HG02938 (cell line): ENCODE measurements around the gene MCC.

Source experiments
- ATAC-seq: cut with Tn5 transposase; IDR thresholded peaks from one replicate; pipeline ENCODE4 v1.9.1; 2021; ENCODE audit warnings: mild to moderate bottlenecking, moderate library complexity; ENCODE audit not compliant: unreplicated experiment

Gene MCC

GRCh38 chr5:113124265-113124664, 364.0 kb downstream of the MCC start:
- ATAC-seq: no peak

- ATAC-seq: no peak
These were observed 364.6 kb downstream of the MCC start for GRCh38 chr5:113123618-113124017.

- no peak for ATAC-seq
These were observed 366.2 kb downstream of the MCC start for GRCh38 chr5:113122053-113122452.

GRCh38 chr5:113119246-113119924, 368.9 kb downstream of the MCC start:
- ATAC-seq: no peak

DNA sequence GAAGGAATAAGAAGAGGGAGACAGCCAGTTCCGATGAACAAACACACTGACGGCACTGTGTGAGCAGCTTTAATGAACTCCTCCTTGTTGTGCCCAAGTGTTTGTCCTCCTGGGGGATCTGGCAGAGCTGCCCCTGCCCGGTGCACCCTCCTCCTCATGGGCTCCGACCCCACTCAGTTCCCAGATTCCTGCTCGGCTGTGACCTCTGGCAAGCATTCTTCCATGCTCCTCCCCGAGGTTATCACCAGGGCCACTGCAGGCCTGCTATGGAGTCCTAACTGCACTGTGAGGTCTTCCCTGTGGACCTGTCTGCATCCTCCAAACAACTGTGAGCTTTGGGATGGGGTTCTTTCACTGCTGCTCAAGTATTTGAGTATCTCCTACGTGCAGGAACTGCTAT, 369.5 kb downstream of the MCC start:
- no peak for ATAC-seq

- ATAC-seq: no peak
These were observed 370.0 kb downstream of the MCC start for GRCh38 chr5:113118298-113118697.

DNA sequence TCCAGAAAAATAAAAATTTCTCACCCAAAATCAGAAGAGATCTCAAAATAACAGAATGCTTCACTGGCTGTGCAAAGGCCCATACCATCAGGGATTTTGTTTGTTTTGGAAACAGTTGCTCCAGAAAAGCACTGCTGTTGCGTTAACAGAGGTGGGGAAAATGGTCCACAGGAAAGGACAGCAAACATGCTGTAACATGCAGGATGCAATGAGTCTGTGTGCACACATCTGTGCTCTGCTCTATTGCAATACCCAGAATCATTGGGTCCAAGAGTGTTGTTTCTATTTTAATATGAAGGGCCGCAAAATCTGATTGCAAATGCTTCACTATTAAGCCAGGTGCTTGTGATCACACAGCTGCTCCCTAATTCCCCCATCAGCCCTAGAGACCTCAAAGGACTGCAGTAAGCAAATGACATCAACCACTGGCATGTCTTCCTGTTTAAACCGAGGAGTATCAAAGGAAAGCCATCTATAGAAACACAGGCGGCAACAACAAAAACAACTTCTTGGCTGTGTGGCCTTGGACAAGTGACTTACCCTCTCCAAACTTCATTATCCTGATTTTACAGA, 370.6 kb downstream of the MCC start:
- ATAC-seq: no peak

DNA sequence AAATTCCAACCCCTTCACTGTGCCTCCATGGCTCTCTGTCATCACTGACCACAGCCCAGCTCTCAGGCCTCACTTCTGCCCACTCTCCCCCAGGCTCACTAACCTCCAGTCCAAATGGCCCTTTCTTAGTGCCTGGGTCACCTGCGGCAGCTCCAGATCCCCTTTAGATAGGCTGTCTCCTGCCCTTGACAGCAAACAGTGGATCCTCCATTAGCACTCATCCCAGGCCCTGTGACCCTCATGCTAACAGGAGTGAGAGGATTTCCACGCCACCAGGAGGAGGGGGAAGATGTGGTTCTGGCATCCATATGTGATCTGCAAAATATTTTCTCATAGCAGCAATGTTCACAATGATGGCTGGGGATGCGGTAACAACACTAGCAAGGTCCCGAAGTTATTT, 372.3 kb downstream of the MCC start:
- no peak for ATAC-seq

DNA sequence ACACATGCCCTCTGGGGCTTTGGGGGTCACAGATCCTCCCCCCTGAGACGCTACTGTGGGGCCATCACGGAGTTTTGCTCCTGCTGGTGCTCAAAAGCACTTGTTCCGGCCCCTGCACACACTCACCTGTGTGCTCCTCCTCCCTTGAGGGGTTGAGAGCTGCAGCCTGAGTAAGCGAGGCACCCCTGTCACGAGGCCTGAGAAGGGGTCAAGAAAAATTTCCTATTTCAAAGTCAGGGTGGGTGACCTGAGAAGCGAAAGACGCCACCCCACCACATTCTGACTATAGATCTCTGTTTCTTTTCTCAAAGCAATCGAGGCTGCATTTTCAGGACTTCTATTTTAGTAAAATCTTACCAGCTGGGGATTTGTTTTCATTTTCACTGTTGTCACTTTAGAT, 373.2 kb downstream of the MCC start:
- ATAC-seq: peak; percentile 50

DNA sequence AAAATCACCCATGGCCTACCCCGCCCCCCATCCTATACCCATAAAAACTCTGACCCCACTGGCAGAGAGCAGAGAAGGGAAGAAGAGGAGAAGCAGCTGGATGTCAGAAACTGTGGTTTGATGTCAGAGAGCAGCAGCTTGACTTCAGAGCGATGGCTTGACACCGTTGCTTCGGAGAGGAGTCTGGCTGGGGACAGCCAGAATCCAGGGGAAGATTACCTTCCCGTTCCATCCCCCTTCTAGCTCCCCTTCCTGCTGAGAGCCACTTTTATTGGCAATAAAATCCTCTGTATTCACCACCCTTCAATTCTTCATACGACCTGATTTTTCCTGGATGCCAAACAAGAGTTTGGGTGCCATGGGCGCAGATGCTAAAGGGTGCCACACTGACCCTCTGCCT, 373.7 kb downstream of the MCC start:
- ATAC-seq: no peak

DNA sequence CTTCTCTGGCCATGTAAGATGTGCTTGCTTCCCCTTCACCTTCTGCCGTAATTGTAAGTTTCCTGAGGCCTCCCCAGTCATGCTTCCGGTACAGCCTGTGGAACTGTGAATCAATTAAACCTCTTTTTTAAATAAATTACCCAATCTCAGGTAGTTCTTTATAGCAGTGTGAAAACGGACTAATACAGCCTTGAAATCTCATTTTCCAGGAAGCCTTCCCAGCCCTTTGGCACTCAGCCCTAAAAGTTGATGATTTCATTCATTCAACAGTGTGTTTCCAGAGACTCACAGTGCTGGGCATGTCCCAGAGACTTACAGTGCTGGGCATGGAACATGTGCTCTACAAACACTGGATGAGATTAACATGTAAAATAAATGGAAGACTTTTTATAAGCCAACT, 375.8 kb downstream of the MCC start:
- ATAC-seq: no peak

DNA sequence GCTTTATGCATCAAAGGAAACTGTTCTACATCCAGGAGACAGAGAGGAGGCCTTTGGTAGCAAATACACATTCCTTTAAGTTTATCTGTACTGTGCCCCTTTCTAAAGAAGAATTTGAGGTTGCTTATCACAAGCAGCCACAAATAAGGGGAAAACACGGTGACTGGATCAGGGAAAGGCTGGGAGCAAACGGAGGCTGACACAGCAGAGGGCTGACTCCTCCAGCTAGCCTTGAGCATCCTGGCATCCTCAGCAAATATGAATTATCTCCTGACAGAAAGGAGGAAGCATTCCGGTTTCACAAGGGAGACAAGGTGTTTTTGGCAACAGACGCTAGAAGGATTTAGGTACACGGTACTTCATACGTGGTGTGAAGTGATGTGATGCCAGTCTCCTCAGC, 378.1 kb downstream of the MCC start:
- no peak for ATAC-seq

- ATAC-seq: no peak
These were observed 378.9 kb downstream of the MCC start for GRCh38 chr5:113109344-113109743.

DNA sequence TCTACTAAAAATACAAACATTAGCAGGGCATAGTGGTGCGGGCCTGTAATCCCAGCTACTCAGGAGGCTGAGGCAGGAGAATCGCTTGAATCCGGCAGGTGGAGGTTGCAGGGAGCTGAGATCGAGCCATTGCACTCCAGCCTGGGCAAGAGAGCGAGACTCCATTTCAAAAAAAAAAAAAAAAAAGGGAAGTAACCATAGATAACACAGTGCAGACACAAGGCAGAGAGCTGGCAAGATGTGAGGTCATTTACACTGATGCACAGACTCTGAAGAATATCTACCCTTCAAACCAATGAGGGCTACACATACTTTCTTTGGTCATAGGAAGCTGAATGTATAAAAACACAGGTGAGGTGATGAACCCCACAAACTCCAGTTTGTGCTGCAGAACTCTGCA, 379.8 kb downstream of the MCC start:
- no peak for ATAC-seq

DNA sequence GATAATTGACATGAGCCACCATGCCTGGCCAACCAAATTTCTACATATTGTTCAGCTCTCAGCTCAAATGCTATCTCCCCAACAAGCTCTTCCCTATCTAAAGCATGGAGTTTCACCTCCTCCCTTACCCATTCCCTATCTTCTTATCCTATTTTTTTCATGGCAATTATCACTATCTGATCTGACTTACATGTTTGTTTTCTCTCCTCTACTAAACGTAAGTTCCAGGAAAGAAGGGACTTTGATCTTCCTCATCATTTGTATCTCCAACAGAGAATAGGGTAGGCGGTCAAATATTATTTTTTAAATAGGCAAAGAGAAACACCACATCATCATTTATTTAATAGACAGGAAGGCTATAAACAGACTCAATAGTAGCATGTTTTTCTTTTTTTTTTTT, 381.4 kb downstream of the MCC start:
- ATAC-seq: no peak

DNA sequence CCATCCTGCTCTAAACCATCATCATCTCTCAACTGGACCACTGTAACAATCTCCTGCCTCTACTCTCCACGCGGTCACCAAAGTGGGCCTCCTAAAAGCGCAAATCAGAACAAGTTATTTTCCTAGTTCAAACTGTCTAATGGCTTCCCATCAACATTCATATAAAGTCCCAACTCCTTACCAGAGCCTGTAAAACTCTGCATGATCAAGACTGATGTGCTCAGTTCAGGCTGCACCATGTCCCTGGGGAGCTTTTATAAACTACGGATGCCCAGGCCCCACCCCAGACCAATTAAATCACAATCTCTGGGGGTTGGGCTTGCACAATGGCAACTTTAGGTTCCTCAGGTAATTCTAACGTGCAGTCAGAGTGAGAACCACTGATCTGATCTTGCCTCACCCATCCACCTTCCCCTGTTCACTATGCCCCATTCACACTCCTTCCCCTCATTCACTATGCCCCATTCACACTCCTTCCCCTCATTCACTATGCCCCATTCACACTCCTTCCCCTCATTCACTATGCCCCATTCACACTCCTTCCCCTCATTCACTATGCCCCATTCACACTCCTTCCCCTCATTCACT, 382.5 kb downstream of the MCC start:
- ATAC-seq: no peak

DNA sequence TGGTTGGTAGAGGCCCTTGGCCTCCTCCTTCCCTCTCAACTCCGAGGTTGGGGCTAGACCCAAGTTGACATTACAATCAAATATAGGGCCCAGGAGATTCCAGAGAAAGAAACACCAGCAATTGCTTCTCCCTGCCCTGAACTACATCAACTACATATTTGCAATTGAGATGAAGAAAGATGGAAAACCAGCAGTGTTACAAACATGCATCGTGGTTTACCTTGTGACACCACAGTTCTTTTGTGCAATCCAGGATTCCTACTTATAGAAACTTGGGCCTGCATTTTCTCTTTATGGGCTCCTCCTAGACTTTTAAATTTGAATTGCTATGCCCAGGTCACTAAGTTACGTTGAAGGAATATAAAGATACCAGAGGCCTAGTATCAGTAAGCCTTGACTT, 384.9 kb downstream of the MCC start:
- ATAC-seq: no peak

DNA sequence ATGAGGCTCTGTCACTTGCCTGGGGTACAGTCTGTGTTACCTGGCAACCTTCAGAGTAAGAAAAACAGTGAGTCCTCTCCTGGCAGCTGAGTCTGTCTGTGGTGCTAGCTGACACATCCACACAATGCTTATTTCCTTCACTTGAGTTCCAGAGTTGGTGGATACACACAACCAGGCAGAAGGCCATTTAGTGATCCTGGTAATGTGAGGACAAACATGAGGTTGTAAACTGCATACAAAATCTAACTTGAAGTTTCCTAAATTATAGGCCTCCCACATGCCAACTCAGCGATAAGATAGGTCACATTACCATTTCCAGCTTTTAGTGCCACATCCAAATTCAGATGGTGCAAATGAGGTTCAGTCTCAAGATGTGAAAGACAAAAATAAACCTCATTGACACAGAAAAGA, 386.1 kb downstream of the MCC start:
- ATAC-seq: no peak

- ATAC-seq: no peak
These were observed 387.3 kb downstream of the MCC start for GRCh38 chr5:113100981-113101380.

GRCh38 chr5:113099822-113100221, 388.4 kb downstream of the MCC start:
- no peak for ATAC-seq

DNA sequence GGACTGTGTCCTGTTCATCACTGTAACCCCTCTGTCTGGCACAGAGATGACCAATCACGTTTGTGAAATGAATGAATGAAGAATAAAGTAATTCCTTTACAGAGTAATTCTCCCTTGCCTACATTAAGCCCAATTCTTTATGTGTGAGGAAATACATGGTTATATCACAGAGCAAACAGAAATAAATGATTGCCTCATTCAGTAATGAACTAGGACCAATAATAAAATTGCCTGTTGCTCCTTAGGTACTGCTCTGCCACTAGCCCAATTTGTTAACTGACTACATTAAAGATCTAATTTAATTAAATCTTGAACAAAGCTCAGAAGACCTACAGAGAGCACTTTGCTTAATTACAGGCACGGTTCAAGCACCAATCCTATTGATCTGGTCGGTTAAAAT, 389.9 kb downstream of the MCC start:
- ATAC-seq: no peak

- no peak for ATAC-seq
These were observed 392.4 kb downstream of the MCC start for GRCh38 chr5:113095831-113096230.

GRCh38 chr5:113093558-113093957, 394.7 kb downstream of the MCC start:
- ATAC-seq: no peak
